Measurements from ENCODE around the gene AFM. TPM values are rescaled to one million over a fixed set of nuclear protein-coding genes. Genes with fewer than 3 reads are reported as not detected.

AFM gene
- total and polyA plus RNA-seq, 2 of the 13 experiments (the other 11 are each of a cell fraction or from before 2014, with no cell fraction given) = 0.13 to 1.8 TPM

DNA sequence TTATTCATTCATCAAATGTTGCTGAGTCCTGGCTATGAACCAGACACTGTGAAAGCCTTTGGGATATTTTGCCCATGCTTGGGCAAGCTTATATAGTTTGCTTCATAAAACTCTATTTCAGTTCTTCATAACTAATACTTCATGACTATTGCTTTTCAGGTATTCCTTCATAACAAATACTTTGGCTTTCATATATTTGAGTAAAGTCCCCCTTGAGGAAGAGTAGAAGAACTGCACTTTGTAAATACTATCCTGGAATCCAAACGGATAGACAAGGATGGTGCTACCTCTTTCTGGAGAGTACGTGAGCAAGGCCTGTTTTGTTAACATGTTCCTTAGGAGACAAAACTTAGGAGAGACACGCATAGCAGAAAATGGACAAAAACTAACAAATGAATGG, 47.2 kb upstream of the AFM start (continued):
- TF ChIP-seq ZNF616 (CRISPR knock-in tag; IDR thresholded peaks at IDR 0.05; ENCODE audit: low read depth) = no peak
- no peak for TF ChIP-seq JARID2 (CRISPR knock-in tag; IDR thresholded peaks at IDR 0.05; ENCODE audit: insufficient replicate concordance)
- peak; percentile 73 for TF ChIP-seq TEAD3 (CRISPR knock-in tag; optimal IDR thresholded peaks at IDR 0.05; ENCODE audit: borderline replicate concordance)
- TF ChIP-seq ZFP36 (IDR thresholded peaks at IDR 0.05; ENCODE audit: borderline replicate concordance, low read depth, low read length, partially characterized antibody) = no peak
- no peak for TF ChIP-seq ESRRA (CRISPR knock-in tag; IDR thresholded peaks at IDR 0.05; ENCODE audit: low read depth)
- no peak for TF ChIP-seq CENPT (CRISPR knock-in tag; IDR thresholded peaks at IDR 0.05; ENCODE audit: low read depth)
- TF ChIP-seq, protein P1, sequence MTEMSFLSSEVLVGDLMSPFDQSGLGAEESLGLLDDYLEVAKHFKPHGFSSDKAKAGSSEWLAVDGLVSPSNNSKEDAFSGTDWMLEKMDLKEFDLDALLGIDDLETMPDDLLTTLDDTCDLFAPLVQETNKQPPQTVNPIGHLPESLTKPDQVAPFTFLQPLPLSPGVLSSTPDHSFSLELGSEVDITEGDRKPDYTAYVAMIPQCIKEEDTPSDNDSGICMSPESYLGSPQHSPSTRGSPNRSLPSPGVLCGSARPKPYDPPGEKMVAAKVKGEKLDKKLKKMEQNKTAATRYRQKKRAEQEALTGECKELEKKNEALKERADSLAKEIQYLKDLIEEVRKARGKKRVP (CRISPR knock-in tag; IDR thresholded peaks at IDR 0.05) = no peak
- TF ChIP-seq ZFP90 (CRISPR knock-in tag; IDR thresholded peaks at IDR 0.05; ENCODE audit: borderline replicate concordance) = no peak
- TF ChIP-seq ZBTB33 (CRISPR knock-in tag; IDR thresholded peaks at IDR 0.05) = no peak
- no peak for TF ChIP-seq ZNF382 (CRISPR knock-in tag; IDR thresholded peaks at IDR 0.05; ENCODE audit: borderline replicate concordance)
- TF ChIP-seq ZNF546 (CRISPR knock-in tag; conservative IDR thresholded peaks at IDR 0.05) = no peak
- peak; percentile 59 for TF ChIP-seq SAP130 (CRISPR knock-in tag; IDR thresholded peaks at IDR 0.05; ENCODE audit: low read depth)
- no peak for TF ChIP-seq THYN1 (CRISPR knock-in tag; IDR thresholded peaks at IDR 0.05; ENCODE audit: borderline replicate concordance, low read depth)
- TF ChIP-seq RFX1 (IDR thresholded peaks at IDR 0.05) = no peak
- TF ChIP-seq ZNF30 (CRISPR knock-in tag; IDR thresholded peaks at IDR 0.05) = no peak
- TF ChIP-seq FOXK1 (CRISPR knock-in tag; IDR thresholded peaks at IDR 0.05; ENCODE audit: borderline replicate concordance, low read depth) = peak; percentile 39; the same call in 1 of the 2 replicates
- no peak for TF ChIP-seq ZNF678 (CRISPR knock-in tag; IDR thresholded peaks at IDR 0.05)
- TF ChIP-seq ZMYM4 (CRISPR knock-in tag; IDR thresholded peaks at IDR 0.05) = peak; percentile 49; the same call in 1 of the 2 replicates
- TF ChIP-seq, protein P2, sequence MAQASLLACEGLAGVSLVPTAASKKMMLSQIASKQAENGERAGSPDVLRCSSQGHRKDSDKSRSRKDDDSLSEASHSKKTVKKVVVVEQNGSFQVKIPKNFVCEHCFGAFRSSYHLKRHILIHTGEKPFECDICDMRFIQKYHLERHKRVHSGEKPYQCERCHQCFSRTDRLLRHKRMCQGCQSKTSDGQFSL (CRISPR knock-in tag; IDR thresholded peaks at IDR 0.05) = no peak
- no peak for TF ChIP-seq TSC22D2 (CRISPR knock-in tag; IDR thresholded peaks at IDR 0.05; ENCODE audit: borderline replicate concordance)
- no peak for TF ChIP-seq SRSF1 (optimal IDR thresholded peaks at IDR 0.05; ENCODE audit: low read depth, low read length)
- TF ChIP-seq KAT7 (CRISPR knock-in tag; IDR thresholded peaks at IDR 0.05; ENCODE audit: borderline replicate concordance) = peak; percentile 56; the same call in 1 of the 2 replicates
- no peak for TF ChIP-seq POLR2AphosphoS2 (IDR thresholded peaks at IDR 0.05; ENCODE audit: low read depth, low read length)
- TF ChIP-seq BRD4 (CRISPR knock-in tag; IDR thresholded peaks at IDR 0.05) = 0 out of 2 replicates have a peak, but pooled peaks have one; percentile 35
- no peak for TF ChIP-seq ZNF841 (CRISPR knock-in tag; IDR thresholded peaks at IDR 0.05; ENCODE audit: borderline replicate concordance)
- peak; percentile 36; the same call in 1 of the 2 replicates for TF ChIP-seq HOXA5 (CRISPR knock-in tag; IDR thresholded peaks at IDR 0.05)
- no peak for TF ChIP-seq TCF7 (IDR thresholded peaks at IDR 0.05; ENCODE audit: low read depth)
- TF ChIP-seq MYC (CRISPR knock-in tag; IDR thresholded peaks at IDR 0.05; ENCODE audit: borderline replicate concordance) = no peak
- TF ChIP-seq JDP2 (CRISPR knock-in tag; IDR thresholded peaks at IDR 0.05; ENCODE audit: borderline replicate concordance) = no peak
- peak; percentile 38; the same call in 1 of the 2 replicates for TF ChIP-seq MBD4 (IDR thresholded peaks at IDR 0.05; ENCODE audit: borderline replicate concordance, low read length)
- no peak for TF ChIP-seq DPF2 (CRISPR knock-in tag; IDR thresholded peaks at IDR 0.05; ENCODE audit: borderline replicate concordance, low read depth)
